Fibroblast of lung (primary cell): Measurements from ENCODE around the gene DNAH5. TPM values are rescaled to one million over a fixed set of nuclear protein-coding genes. Genes with fewer than 3 reads are reported as not detected.

Experiments used
- DNase-seq, 2 donors: peaks; one replicate each; pipeline versions ENCODE4 v3.0.0 to v3.0.0-alpha.2; 2010; ENCODE audit warnings: low read depth in 2 of 2
- H2AFZ ChIP-seq: 2 replicates; pipeline ENCODE4 v1.5.1; 2012; ENCODE audit warnings: low read length, control low read depth, inconsistent platforms
- H3K27ac ChIP-seq: 2 replicates; pipeline ENCODE4 v1.5.1; 2011; ENCODE audit warnings: low read length, control low read depth; ENCODE audit not compliant: insufficient read depth
- H3K27me3 ChIP-seq: 2 replicates; pipeline ENCODE4 v1.5.1; 2011; ENCODE audit warnings: mild to moderate bottlenecking, low read length; ENCODE audit not compliant: control insufficient read depth, insufficient read depth
- H3K36me3 ChIP-seq: 2 replicates; pipeline ENCODE4 v1.5.1; 2011; ENCODE audit warnings: low read length; ENCODE audit not compliant: control insufficient read depth, insufficient read depth
- H3K4me1 ChIP-seq: 2 replicates; pipeline ENCODE4 v1.5.1; 2011; ENCODE audit warnings: low read length; ENCODE audit not compliant: control insufficient read depth, insufficient read depth; ENCODE audit errors: extremely low read depth
- H3K4me2 ChIP-seq: 2 replicates; pipeline ENCODE4 v1.5.1; 2011; ENCODE audit warnings: low read length, control low read depth; ENCODE audit not compliant: insufficient read depth; ENCODE audit errors: extremely low read depth
- H3K4me3 ChIP-seq, 4 experiments: fragments of 200-600 bp in 1 of 4; sonication (generic) in 1 of 4; replicated peaks in 1 of 4; 2 replicates each; pipeline ENCODE4 v1.5.1; 2011 to 2016; ENCODE audit warnings: low read length in 4 of 4, low read depth in 3 of 4, mild to moderate bottlenecking in 3 of 4, control low read depth in 2 of 4, inconsistent platforms in 1 of 4, mixed read lengths in 1 of 4; ENCODE audit not compliant: insufficient read depth in 1 of 4; ENCODE audit errors: control extremely low read depth in 1 of 4
- H3K79me2 ChIP-seq: 2 replicates; pipeline ENCODE4 v1.5.1; 2012; ENCODE audit warnings: mild to moderate bottlenecking, low read length, inconsistent platforms; ENCODE audit not compliant: control insufficient read depth, insufficient read depth
- H3K9ac ChIP-seq: 2 replicates; pipeline ENCODE4 v1.5.1; 2011; ENCODE audit warnings: mild to moderate bottlenecking, low read length, control low read depth; ENCODE audit not compliant: insufficient read depth
- H3K9me3 ChIP-seq: 2 replicates; pipeline ENCODE4 v1.5.1; 2012; ENCODE audit warnings: low read depth, low read length; ENCODE audit not compliant: control insufficient read depth, insufficient read depth
- H4K20me1 ChIP-seq: 2 replicates; pipeline ENCODE4 v1.5.1; 2011; ENCODE audit warnings: low read length; ENCODE audit not compliant: control insufficient read depth, insufficient read depth; ENCODE audit errors: extremely low read depth
- CTCF ChIP-seq, 2 donors: IDR thresholded peaks in 1 of 2; conservative IDR thresholded peaks in 1 of 2; 1 replicate in 1 of 2; 2 replicates in 1 of 2; pipeline ENCODE4 v1.5.1; 2011 to 2012; ENCODE audit warnings: low read length in 2 of 2, control low read depth in 1 of 2, inconsistent platforms in 1 of 2, low read depth in 1 of 2, mild to moderate bottlenecking in 1 of 2
- EZH2 ChIP-seq: IDR thresholded peaks from 2 replicates; pipeline ENCODE4 v1.5.1; 2012; ENCODE audit warnings: low read length, control low read depth, mild to moderate bottlenecking; ENCODE audit errors: missing control alignments
- polyA plus RNA-seq, 2 donors: library from polyadenylated mRNA; depleted of rRNA in 1 of 2; stranded (reverse) in 1 of 2; unstranded in 1 of 2; fragments of >200 nt; gene quantifications; 2 replicates each; pipeline ENCODE4 v1.2.1, GENCODE V29; 2011 to 2012; ENCODE audit warnings: missing spikeins in 1 of 2
- total RNA-seq: library from RNA; depleted of rRNA; stranded (reverse); fragments of >200 nt; gene quantifications from 2 replicates; pipeline ENCODE4 v1.2.1, GENCODE V29; 2014

Gene DNAH5
- total and polyA plus RNA-seq, 2 donors (not counting 1 experiment from before 2014, with no cell fraction given) = 2.1 to 3.1 TPM

- H3K4me1 ChIP-seq = no peaks in the 10 kb centered on the region
- no peak overlapping the region for H3K4me3 ChIP-seq
- H3K79me2 ChIP-seq = no peaks in the 10 kb centered on the region
- H2AFZ ChIP-seq = no peak overlapping the region
- DNase-seq = no peak
- no peaks in the 10 kb centered on the region for H4K20me1 ChIP-seq
- H3K9ac ChIP-seq = no peak overlapping the region
- no peak for TF ChIP-seq EZH2
- TF ChIP-seq CTCF (conservative IDR thresholded peaks at IDR 0.05 in 1 of 2, IDR thresholded peaks at IDR 0.05 in 1 of 2; ENCODE audit: low read depth in 1 of 2, low read length in 2 of 2) = no peak
- no peaks in the 10 kb centered on the region for H3K27me3 ChIP-seq
- no peak overlapping the region for H3K27ac ChIP-seq
- H3K4me2 ChIP-seq = no peak overlapping the region
- H3K9me3 ChIP-seq = no peaks in the 10 kb centered on the region
- H3K36me3 ChIP-seq = no peaks in the 10 kb centered on the region
Measured at GRCh38 chr5:13956471-13956870, 12.0 kb upstream of the DNAH5 start.

GRCh38 chr5:13955896-13956295 lies 11.4 kb upstream of the DNAH5 start:
- TF ChIP-seq EZH2 = no peak
- no peak for TF ChIP-seq CTCF (conservative IDR thresholded peaks at IDR 0.05 in 1 of 2, IDR thresholded peaks at IDR 0.05 in 1 of 2; ENCODE audit: low read depth in 1 of 2, low read length in 2 of 2)
- Histone ChIP-seq H3K4me1 (no peaks in the 10 kb centered on the region), H2AFZ (no peak overlapping the region), H4K20me1 (no peaks in the 10 kb centered on the region), H3K9ac (no peak overlapping the region), H3K27me3 (no peaks in the 10 kb centered on the region), H3K79me2 (no peaks in the 10 kb centered on the region), H3K36me3 (no peaks in the 10 kb centered on the region), H3K4me2 (no peak overlapping the region), H3K9me3 (no peaks in the 10 kb centered on the region), H3K27ac (no peak overlapping the region), H3K4me3 (no peak overlapping the region)
- peak in 1 of 2 donors; percentile 36 for DNase-seq

- no peak overlapping the region for H3K9ac ChIP-seq
- H3K4me2 ChIP-seq = no peak overlapping the region
- no peaks in the 10 kb centered on the region for H3K27me3 ChIP-seq
- H3K9me3 ChIP-seq = no peaks in the 10 kb centered on the region
- no peaks in the 10 kb centered on the region for H3K79me2 ChIP-seq
- no peaks in the 10 kb centered on the region for H4K20me1 ChIP-seq
- no peak overlapping the region for H2AFZ ChIP-seq
- TF ChIP-seq CTCF (conservative IDR thresholded peaks at IDR 0.05 in 1 of 2, IDR thresholded peaks at IDR 0.05 in 1 of 2; ENCODE audit: low read depth in 1 of 2, low read length in 2 of 2) (no peak), EZH2 (no peak)
- H3K4me3 ChIP-seq = no peak overlapping the region
- no peak overlapping the region for H3K27ac ChIP-seq
- no peaks in the 10 kb centered on the region for H3K4me1 ChIP-seq
- no peaks in the 10 kb centered on the region for H3K36me3 ChIP-seq
- DNase-seq = peak in 1 of 2 donors; percentile 69
Measured at GRCh38 chr5:13946111-13946510, 1.6 kb upstream of the DNAH5 start.
